Keratinocyte (primary cell): Measurements from ENCODE around the gene HPN. TPM values are rescaled to one million over a fixed set of nuclear protein-coding genes. Genes with fewer than 3 reads are reported as not detected.

ENCODE experiments used
- DNase-seq: peaks from one replicate; pipeline ENCODE4 v3.0.0-alpha.2; 2011; ENCODE audit warnings: low read depth, missing footprints, low spot score
- FAIRE-seq: peaks from 2 replicates; lab custom pipeline; 2011; peaks lifted over from hg19 to GRCh38; lab: Jason Lieb, UNC
- H2AFZ ChIP-seq: 2 replicates; pipeline ENCODE4 v1.6.0; 2012; ENCODE audit warnings: low read length, control low read depth, inconsistent platforms; ENCODE audit not compliant: control insufficient read depth
- H3K27ac ChIP-seq: 2 replicates; pipeline ENCODE4 v1.5.1; 2011; ENCODE audit warnings: low read length; ENCODE audit not compliant: control insufficient read depth, insufficient read depth
- H3K27me3 ChIP-seq: 3 replicates; pipeline ENCODE4 v1.6.0; 2011; ENCODE audit warnings: low read length; ENCODE audit not compliant: control insufficient read depth, insufficient read depth; ENCODE audit errors: extremely low read depth
- H3K36me3 ChIP-seq, 2 experiments: 2 replicates in 1 of 2; 3 replicates in 1 of 2; pipeline ENCODE4 v1.5.1; 2011; ENCODE audit warnings: low read length in 2 of 2, mild to moderate bottlenecking in 1 of 2; ENCODE audit not compliant: control insufficient read depth in 2 of 2, insufficient read depth in 2 of 2; ENCODE audit errors: extremely low read depth in 1 of 2
- H3K4me1 ChIP-seq: 3 replicates; pipeline ENCODE4 v1.5.1; 2011; ENCODE audit warnings: low read length; ENCODE audit not compliant: control insufficient read depth, insufficient read depth; ENCODE audit errors: extremely low read depth
- H3K4me2 ChIP-seq: 3 replicates; pipeline ENCODE4 v1.6.0; 2011; ENCODE audit warnings: low read depth, low read length; ENCODE audit not compliant: control insufficient read depth, insufficient read depth; ENCODE audit errors: extremely low read depth
- H3K4me3 ChIP-seq, 3 experiments: fragments of 200-600 bp in 1 of 3; sonication (generic) in 1 of 3; 2 replicates in 2 of 3; 3 replicates in 1 of 3; pipeline ENCODE4 v1.5.1; 2011 to 2016; ENCODE audit warnings: low read length in 3 of 3, mild to moderate bottlenecking in 3 of 3, control low read depth in 2 of 3, inconsistent platforms in 1 of 3, low read depth in 1 of 3, mixed read lengths in 1 of 3, mixed run types in 1 of 3, moderate library complexity in 1 of 3; ENCODE audit not compliant: control insufficient read depth in 2 of 3, insufficient read depth in 2 of 3; ENCODE audit errors: extremely low read depth in 1 of 3
- H3K79me2 ChIP-seq: 2 replicates; pipeline ENCODE4 v1.6.0; 2012; ENCODE audit warnings: low read length; ENCODE audit not compliant: control insufficient read depth, insufficient read depth
- H3K9ac ChIP-seq: 3 replicates; pipeline ENCODE4 v1.6.0; 2011; ENCODE audit warnings: low read length; ENCODE audit not compliant: control insufficient read depth, insufficient read depth; ENCODE audit errors: extremely low read depth
- H3K9me1 ChIP-seq: 3 replicates; pipeline ENCODE4 v1.6.0; 2011; ENCODE audit warnings: low read length; ENCODE audit not compliant: control insufficient read depth, insufficient read depth; ENCODE audit errors: extremely low read depth
- H3K9me3 ChIP-seq: 2 replicates; pipeline ENCODE4 v1.5.1; 2012; ENCODE audit warnings: low read depth, low read length; ENCODE audit not compliant: control insufficient read depth
- H4K20me1 ChIP-seq: 3 replicates; pipeline ENCODE4 v1.6.0; 2011; ENCODE audit warnings: low read length; ENCODE audit not compliant: control insufficient read depth, insufficient read depth; ENCODE audit errors: extremely low read depth
- EZH2 ChIP-seq: IDR thresholded peaks from one replicate; pipeline ENCODE4 v1.6.1; 2012; ENCODE audit warnings: inconsistent platforms, mild to moderate bottlenecking, low read length, moderate library complexity
- dilution Hi-C: fragments of 300-500 bp; cut with MboI; formaldehyde crosslinking; loops from one replicate; pipeline ENCODE4 v1.7.0; 2020; ENCODE audit warnings: low sequenced_read_pairs; ENCODE audit not compliant: extremely low pct_ligation_motif_present
- polyA plus RNA-seq, 5 experiments: library from polyadenylated mRNA; depleted of rRNA in 3 of 5; stranded (reverse) in 3 of 5; stranded (forward) in 1 of 5; unstranded in 1 of 5; fragments of >200 nt; gene quantifications; 1 replicate in 1 of 5; 2 replicates in 3 of 5; 3 replicates in 1 of 5; pipeline versions ENCODE4 v1.2.1 to v1.2.3, GENCODE V29; 2011 to 2012; ENCODE audit warnings: missing spikeins in 2 of 5, low read depth in 1 of 5, low replicate concordance in 1 of 5
- TF ChIP-seq, protein P1 (sequence below), 3 experiments: IDR thresholded peaks in 1 of 3; conservative IDR thresholded peaks in 1 of 3; optimal IDR thresholded peaks in 1 of 3; 2 replicates in 2 of 3; 3 replicates in 1 of 3; pipeline versions ENCODE3 to v1.5.1; 2011; ENCODE audit warnings: low read length in 3 of 3, mild to moderate bottlenecking in 3 of 3, moderate library complexity in 2 of 3, control low read depth in 1 of 3, inconsistent platforms in 1 of 3; ENCODE audit not compliant: insufficient read depth in 2 of 3; ENCODE audit errors: extremely low read depth in 1 of 3

HPN gene
- polyA plus RNA-seq, 1 donor (not counting 4 experiments of a cell fraction or from before 2014, with no cell fraction given), result not detected

DNA sequence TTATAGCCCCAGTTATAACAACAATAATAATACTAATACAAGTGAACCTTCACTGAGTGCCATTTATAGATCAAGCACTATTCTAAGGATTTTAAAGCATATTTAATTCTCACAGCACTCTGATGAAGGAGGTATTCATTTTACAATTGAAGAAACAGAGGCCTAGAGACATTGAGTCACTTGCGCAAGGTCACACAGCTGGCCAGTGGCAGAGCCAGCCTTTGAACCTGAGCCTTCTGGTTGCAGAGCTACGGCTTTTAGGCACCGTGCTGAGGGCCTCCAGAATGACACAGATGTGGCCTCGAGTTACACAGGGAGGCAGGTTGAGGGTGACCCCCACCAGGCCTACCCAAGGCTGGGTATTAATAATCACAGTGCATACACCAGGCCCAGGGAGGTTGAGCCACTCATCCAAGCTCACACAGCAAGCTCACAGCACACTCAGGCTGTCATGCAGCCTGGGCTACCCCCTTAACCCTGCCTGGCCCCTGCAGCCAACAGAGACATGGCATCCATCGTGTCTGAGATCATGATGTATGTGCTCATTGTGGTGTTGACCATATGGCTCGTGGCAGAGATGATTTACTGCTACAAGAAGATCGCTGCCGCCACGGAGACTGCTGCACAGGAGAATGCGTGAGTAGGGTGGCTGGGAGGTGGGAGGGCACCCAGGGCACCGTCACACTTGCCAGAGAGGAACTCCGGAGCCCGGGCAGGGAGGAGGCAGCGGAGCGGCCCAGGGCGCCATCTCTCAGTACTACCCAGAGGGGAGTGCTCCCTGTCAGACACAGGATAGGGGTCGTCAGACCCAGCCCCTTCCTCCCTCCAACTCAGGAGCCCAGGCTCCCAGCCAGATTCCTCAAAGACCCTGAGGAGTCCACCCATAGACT, 2.7 kb upstream of the HPN start:
- dilution Hi-C loops, result no loop called here
- TF ChIP-seq, protein P1, sequence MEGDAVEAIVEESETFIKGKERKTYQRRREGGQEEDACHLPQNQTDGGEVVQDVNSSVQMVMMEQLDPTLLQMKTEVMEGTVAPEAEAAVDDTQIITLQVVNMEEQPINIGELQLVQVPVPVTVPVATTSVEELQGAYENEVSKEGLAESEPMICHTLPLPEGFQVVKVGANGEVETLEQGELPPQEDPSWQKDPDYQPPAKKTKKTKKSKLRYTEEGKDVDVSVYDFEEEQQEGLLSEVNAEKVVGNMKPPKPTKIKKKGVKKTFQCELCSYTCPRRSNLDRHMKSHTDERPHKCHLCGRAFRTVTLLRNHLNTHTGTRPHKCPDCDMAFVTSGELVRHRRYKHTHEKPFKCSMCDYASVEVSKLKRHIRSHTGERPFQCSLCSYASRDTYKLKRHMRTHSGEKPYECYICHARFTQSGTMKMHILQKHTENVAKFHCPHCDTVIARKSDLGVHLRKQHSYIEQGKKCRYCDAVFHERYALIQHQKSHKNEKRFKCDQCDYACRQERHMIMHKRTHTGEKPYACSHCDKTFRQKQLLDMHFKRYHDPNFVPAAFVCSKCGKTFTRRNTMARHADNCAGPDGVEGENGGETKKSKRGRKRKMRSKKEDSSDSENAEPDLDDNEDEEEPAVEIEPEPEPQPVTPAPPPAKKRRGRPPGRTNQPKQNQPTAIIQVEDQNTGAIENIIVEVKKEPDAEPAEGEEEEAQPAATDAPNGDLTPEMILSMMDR (optimal IDR thresholded peaks at IDR 0.05 in 1 of 3, IDR thresholded peaks at IDR 0.05 in 1 of 3, conservative IDR thresholded peaks at IDR 0.05 in 1 of 3; ENCODE audit: extremely low read depth in 1 of 3, insufficient read depth in 2 of 3, low read length in 3 of 3), result no peak
- Histone ChIP-seq H3K27ac (no peak overlapping the region), H3K9me3 (no peaks in the 10 kb centered on the region), H3K4me1 (peaks cover 2% of the 10 kb centered on the region), H2AFZ (no peak overlapping the region), H3K9me1 (no peaks in the 10 kb centered on the region), H4K20me1 (no peaks in the 10 kb centered on the region), H3K4me2 (no peak overlapping the region), H3K27me3 (peaks cover 20% of the 10 kb centered on the region), H3K9ac (no peak overlapping the region), H3K79me2 (no peaks in the 10 kb centered on the region), H3K36me3 (no peaks in the 10 kb centered on the region), H3K4me3 (no peak overlapping the region)
- FAIRE-seq (no peak), DNase-seq (no peak)

- no peaks in the 10 kb centered on the region for H3K9me3 ChIP-seq
- dilution Hi-C loops, result no loop called here
- no peak for TF ChIP-seq EZH2
- H3K27me3 ChIP-seq, result peaks cover 10% of the 10 kb centered on the region
- H3K9ac ChIP-seq, result no peak overlapping the region
- no peaks in the 10 kb centered on the region for H3K79me2 ChIP-seq
- H3K4me2 ChIP-seq, result no peak overlapping the region
- no peaks in the 10 kb centered on the region for H4K20me1 ChIP-seq
- no peak overlapping the region for H3K4me3 ChIP-seq
- DNase-seq (no peak), FAIRE-seq (no peak)
- no peak overlapping the region for H2AFZ ChIP-seq
- H3K4me1 ChIP-seq, result peaks cover 2% of the 10 kb centered on the region
- H3K27ac ChIP-seq, result no peak overlapping the region
- no peaks in the 10 kb centered on the region for H3K9me1 ChIP-seq
- H3K36me3 ChIP-seq, result no peaks in the 10 kb centered on the region
These were observed 1.4 kb upstream of the HPN start for GRCh38 chr19:35039881-35040825.
